ELR (cell line): Measurements from ENCODE around the gene TLX1.

ENCODE experiments used
- DNase-seq: peaks from one replicate; pipeline ENCODE4 v3.0.0-alpha.2; 2015; ENCODE audit warnings: low read depth

Gene TLX1

DNA sequence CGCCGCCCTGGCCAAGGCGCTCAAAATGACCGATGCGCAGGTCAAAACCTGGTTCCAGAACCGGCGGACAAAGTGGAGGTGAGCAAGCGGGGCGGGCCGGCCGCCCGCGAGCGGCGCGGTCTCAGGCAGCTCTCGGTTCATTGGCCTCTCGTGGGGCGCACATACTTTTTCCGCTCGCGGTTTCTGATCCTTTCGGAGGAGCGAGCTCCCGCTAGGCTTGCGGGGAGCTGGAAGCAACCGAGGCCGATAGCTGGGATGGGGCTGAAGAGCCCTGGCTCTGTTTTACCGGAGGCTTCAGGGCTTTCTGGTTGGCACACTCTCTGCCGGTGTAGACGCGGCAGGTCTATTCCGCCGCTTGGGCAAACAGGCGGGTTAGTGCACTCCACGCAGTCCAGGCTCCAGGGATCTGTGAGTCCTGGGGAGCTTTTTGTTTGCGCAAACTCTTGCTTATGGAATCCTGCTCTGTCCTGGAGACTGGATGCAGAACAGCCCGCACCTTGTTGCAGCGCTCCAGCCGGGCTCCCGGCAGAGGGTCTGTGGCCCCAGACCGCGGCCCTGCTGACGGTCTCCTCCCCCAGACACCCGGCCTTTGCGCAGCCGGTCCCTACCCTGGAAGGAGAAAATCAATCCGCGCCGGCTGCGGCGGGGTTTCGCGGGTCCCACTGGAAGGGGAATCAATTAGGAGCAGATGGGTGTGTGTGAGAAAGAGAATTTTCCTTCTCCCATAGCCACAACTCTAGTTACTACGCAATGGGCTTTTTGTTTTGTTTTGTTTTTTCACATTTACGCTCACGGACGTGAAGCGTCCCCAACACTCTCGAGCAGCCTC, 3.4 kb downstream of the TLX1 start:
- DNase-seq = no peak

GRCh38 chr10:101135141-101136006, 4.3 kb downstream of the TLX1 start:
- no peak for DNase-seq

DNA sequence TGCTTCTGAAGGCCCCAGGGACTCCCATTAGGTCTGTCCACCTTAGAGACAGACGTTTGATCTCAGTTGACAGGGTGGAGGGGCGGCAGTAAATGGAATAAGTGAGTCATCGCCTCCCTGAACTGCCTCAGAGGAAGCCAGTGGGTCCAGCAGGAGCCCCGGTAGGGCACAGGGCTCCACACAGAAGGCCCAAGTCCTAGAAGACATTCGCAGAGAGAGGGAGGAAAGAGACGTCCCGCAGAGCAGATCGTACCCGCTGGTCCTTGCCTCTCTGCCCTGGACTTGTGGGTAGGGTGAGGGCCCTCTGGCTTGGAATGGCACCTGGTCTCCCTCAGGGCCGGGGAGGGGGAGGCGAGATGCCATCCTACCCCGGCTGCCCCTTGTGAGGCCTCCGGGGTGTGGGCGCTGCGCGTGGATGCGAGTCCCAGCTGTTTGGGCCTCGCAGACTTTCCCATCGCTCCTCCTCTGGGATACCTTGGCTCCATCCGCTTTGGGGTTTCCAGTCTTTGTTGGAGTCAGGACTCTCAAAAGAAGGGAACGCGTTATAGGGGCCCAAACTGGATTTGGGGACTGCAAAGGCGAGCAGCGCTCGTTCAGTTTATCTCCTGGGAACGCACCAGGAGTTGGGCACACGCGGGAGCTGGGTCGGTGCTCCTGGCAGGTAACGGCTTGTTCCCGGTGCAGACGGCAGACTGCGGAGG, 5.1 kb downstream of the TLX1 start:
- no peak for DNase-seq

GRCh38 chr10:101136708-101137121, 5.6 kb downstream of the TLX1 start:
- no peak for DNase-seq

- no peak for DNase-seq
These were observed 6.2 kb downstream of the TLX1 start for GRCh38 chr10:101137271-101137670.

GRCh38 chr10:101138788-101139420, 7.8 kb downstream of the TLX1 start:
- DNase-seq = no peak

DNA sequence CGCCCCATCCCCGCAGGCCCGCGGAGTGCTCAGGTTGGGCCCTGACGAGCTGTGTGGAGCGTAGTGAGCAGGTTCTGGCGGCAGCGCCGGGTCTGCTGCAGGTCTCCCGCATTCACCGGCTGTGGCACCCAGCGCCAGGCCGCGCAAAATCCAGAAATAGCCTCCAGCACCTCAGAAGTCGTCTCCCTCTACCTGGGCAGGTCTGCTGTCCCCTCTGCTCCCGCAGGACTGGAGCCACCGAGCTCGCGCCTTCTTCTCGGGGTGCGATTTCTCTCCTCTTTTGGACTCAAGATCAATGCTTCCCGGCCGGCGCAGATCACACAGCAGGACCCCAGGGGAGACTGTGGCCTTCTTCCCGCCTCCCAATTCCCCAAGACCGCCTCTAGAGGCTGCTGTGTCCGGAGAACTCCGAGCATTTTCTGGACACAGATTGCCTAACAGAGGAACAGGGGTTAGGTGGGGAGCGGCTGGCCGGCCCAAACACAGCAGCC, 8.4 kb downstream of the TLX1 start:
- DNase-seq = peak; percentile 49

DNA sequence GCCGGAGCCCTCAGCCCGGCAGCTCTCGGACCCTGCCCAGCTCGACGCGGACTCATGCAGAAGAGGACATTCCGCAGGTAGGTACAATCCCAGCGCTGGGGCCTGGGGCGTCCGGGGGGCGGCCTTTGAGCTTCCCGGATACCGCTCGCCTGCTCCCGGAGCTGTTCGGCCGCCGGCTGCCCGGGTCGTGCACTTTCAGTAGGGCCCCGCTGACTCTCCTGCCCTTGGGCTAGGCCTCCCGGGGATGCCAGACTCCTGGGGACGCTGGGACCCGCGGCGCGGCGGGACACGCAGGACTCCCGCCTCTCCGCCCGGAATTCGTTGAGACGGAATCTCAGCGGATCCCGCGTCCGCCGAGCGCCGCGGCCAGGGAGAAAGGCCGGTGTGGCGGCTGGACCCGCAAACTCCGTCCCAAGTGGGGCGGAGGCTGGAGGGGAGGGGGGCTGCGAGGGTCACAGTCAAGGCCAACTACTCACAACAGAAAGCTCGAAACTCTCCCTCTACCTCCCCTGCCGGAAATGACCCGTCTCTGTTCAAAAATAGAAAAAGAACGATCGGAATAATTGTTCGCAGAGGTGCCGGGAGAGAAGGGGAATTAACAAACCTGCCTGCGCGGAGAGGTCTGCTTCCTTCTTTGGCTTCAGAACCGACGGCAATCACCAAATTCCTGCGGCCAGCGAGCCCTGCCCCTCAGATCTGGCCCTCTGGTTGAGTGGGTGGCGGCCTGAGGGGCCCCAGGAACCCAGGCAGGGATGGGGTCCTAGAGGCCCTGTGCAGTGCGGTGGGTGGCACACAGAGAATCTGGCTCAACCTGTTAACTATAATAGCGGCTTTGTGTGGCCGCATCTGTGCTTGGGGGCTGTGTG, 9.2 kb downstream of the TLX1 start:
- DNase-seq = no peak

GRCh38 chr10:101140950-101141615, 10.0 kb downstream of the TLX1 start:
- DNase-seq = no peak

DNA sequence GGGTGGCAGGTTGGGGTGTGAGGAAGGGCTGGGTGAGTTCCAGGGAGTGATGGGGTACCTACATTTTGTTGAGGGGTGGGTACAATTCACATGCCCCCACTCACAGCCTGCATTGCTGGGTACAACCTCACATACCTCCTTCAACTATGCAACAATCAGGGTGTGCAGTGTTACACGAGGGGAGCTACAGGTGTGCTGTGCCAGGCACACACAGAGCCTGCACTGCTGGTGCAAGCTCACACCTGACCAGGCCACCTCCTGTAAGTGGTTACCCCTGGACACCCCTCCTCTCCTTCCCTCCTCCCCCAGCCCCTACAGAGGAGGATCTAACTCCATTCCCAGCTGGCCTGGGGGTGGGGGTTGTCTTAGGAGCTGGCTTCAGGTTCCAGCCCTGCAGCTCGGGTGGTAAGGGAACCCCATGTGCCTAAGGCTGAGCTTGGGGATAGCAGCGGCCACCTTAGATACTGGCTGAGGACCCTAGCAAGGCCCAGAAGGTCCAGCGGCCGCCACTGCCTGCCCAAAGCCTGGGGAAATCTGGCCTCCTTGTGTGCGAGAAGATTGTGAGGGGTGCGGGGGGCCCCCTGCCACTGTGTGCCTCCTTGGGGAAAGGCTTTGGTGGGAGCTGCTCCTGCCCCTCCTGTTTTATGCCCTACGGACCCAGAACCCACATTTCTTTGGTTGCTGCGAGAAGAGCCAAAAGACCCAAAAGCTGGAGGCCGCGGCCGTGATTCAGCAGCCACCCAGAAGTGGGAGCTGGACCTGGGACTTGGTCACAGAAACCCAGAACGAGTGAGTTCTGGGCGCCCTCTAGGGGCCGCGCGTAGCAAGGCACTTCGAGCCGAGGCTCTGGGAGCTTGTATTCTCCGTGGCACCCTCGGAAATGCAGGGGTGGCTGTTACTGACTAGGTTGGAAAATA, 10.8 kb downstream of the TLX1 start:
- peak; percentile 85 for DNase-seq

DNA sequence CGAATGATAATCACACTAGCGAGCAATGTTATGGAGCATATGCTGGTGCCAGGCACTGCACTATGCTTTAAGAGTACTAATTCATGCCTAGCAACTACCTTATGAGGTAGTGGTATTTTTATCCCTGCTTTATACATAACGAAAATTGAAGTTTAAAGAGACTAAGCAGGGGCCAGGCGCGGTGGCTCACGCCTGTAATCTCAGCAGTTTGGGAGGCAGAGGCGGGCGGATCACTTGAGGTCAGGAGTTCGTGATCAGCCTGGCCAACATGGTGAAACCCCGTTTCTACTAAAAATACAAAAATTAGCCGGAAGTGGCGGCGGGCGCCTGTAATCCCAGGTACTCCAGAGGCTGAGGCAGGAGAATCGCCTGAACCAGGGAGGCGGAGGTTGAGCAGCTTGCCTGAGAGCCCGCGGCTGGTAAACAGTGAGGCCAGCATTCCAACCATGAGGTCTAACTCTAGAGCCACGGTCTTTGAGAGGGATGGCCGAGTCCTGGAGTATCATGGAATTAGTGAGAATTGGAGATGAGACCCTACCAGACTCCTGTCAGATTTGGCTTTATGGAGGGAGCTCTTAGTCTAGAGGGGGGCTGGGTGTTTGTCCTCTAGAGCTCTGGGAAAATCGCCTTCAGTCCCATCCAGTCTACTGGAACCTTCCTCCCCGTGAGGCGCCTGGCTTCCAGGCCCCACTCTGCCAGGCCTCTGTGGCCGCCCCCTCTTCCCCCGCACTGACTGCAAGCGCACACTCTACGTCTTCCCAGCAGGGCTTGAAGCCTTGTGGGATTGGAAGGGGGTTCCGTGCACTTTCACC, 11.6 kb downstream of the TLX1 start:
- no peak for DNase-seq

- no peak for DNase-seq
These were observed 12.2 kb downstream of the TLX1 start for GRCh38 chr10:101143345-101143630.

DNA sequence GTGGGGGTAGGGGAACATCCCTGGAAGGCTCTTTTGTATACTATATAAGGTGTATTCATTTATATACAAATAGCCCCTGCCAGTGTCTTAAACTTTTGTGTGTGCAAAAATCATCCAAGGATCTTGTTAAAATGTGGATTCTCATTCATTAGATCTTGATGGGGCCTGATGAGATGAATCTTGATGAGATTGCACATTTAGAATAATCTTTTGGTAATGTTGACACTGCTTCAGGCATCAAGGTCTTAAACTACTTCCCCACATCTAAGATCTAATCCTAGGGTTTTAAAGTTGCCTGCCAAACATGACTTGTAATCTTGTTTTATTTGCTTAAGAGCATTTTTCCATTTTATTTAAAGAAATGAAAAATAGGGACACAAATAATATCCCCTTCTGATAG, 13.0 kb downstream of the TLX1 start:
- DNase-seq = no peak

GRCh38 chr10:101145145-101145544, 14.0 kb downstream of the TLX1 start:
- DNase-seq = no peak

DNA sequence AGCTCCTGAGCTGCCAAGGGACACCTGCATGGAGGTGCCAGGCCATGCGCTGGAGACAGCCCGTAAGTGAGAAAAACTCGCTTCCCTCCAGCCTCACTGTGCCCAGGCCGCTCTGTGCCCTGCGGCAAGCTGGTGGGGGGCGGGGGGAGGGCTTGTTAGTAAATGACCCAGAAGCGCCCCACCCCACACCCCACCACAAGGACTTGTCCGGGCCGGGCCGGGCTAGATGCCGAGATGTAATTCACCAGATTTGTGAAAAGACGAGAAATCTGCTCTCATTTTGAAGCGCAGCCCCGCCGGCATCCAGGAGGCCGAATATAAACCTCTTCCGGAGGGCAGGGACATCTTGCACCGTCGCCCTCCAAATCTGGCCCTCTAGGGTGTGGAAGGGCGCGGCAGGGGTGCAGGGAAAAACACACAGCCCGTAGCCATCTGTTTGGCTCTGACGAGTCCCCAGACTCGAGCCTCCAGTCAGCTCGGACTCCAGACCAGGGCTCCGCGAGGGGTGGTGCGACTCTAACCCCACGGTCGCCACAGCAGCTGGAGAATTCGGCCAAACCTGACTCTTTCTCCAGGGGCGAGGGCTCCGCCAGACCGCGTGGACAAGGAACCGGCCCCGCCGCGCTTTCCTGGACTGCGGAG, 14.8 kb downstream of the TLX1 start:
- DNase-seq = no peak

- no peak for DNase-seq
These were observed 15.5 kb downstream of the TLX1 start for GRCh38 chr10:101146392-101147251.

- no peak for DNase-seq
These were observed 20.3 kb downstream of the TLX1 start for GRCh38 chr10:101151395-101151794.
